Measurements from ENCODE around the gene ENPP3.

The ENPP3 gene

GRCh38 chr6:131769385-131770141 is 132.5 kb downstream of the ENPP3 start:
- Histone ChIP-seq H3K9me3 (ENCODE audit: control insufficient read depth, low read length) (no peaks in the 10 kb centered on the region), H3K4me1 (ENCODE audit: control insufficient read depth, insufficient read depth, low read length) (peaks cover 26% of the 10 kb centered on the region), H3K4me3 (ENCODE audit: low read length) (no peak overlapping the region), H3K36me3 (ENCODE audit: control insufficient read depth, insufficient read depth, low read length, severe bottlenecking) (no peaks in the 10 kb centered on the region), H3K9ac (ENCODE audit: low read length) (no peak overlapping the region), H3K27me3 (replicated peaks; ENCODE audit: control insufficient read depth, insufficient read depth, low read length) (no peaks in the 10 kb centered on the region)
- DNase-seq (ENCODE audit: low read depth) = no peak

DNA sequence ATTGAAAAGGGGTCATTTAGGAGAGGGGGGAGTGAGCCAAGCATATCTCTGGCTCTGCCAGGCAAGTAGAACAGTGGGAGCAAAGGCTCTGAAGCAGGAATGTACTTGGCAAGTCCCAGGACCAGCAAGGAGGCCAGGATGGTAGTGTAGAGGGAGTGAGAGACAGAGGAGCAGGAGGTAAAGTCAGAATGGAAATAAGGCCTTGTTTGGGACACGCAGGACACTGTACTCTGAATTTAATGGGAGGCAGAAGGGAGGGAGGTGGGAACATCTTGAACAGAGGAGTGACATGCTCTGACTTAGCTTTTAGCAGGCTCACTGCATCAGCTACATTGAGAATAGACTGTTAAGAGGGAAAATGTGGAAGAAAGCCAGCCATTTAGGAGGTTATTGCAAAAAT is 133.7 kb downstream of the ENPP3 start:
- no peaks in the 10 kb centered on the region for H3K9me3 ChIP-seq (ENCODE audit: control insufficient read depth, low read length)
- H3K4me3 ChIP-seq (ENCODE audit: low read length) = no peak overlapping the region

GRCh38 chr6:131773284-131773950 is 136.3 kb downstream of the ENPP3 start:
- DNase-seq (ENCODE audit: low read depth) = no peak
- Histone ChIP-seq H3K9ac (ENCODE audit: low read length) (no peak overlapping the region), H3K36me3 (ENCODE audit: control insufficient read depth, insufficient read depth, low read length, severe bottlenecking) (no peaks in the 10 kb centered on the region), H3K4me1 (ENCODE audit: control insufficient read depth, insufficient read depth, low read length) (peaks cover 14% of the 10 kb centered on the region), H3K9me3 (ENCODE audit: control insufficient read depth, low read length) (no peaks in the 10 kb centered on the region), H3K27me3 (replicated peaks; ENCODE audit: control insufficient read depth, insufficient read depth, low read length) (no peaks in the 10 kb centered on the region), H3K4me3 (ENCODE audit: low read length) (no peak overlapping the region)

More for the DNA sequence above, 133.7 kb downstream of the ENPP3 start:
- Histone ChIP-seq H3K27me3 (replicated peaks; ENCODE audit: control insufficient read depth, insufficient read depth, low read length) (no peaks in the 10 kb centered on the region), H3K9ac (ENCODE audit: low read length) (no peak overlapping the region), H3K36me3 (ENCODE audit: control insufficient read depth, insufficient read depth, low read length, severe bottlenecking) (no peaks in the 10 kb centered on the region), H3K4me1 (ENCODE audit: control insufficient read depth, insufficient read depth, low read length) (peaks cover 14% of the 10 kb centered on the region)
- DNase-seq (ENCODE audit: low read depth) = no peak

- no peaks in the 10 kb centered on the region for H3K9me3 ChIP-seq (ENCODE audit: control insufficient read depth, low read length)
- H3K36me3 ChIP-seq (ENCODE audit: control insufficient read depth, insufficient read depth, low read length, severe bottlenecking) = no peaks in the 10 kb centered on the region
- no peak for DNase-seq (ENCODE audit: low read depth)
- peaks cover 11% of the 10 kb centered on the region for H3K4me1 ChIP-seq (ENCODE audit: control insufficient read depth, insufficient read depth, low read length)
- H3K27me3 ChIP-seq (replicated peaks; ENCODE audit: control insufficient read depth, insufficient read depth, low read length) = no peaks in the 10 kb centered on the region
- no peak overlapping the region for H3K9ac ChIP-seq (ENCODE audit: low read length)
- no peak overlapping the region for H3K4me3 ChIP-seq (ENCODE audit: low read length)
These were observed 138.8 kb downstream of the ENPP3 start for GRCh38 chr6:131775886-131776285.

DNA sequence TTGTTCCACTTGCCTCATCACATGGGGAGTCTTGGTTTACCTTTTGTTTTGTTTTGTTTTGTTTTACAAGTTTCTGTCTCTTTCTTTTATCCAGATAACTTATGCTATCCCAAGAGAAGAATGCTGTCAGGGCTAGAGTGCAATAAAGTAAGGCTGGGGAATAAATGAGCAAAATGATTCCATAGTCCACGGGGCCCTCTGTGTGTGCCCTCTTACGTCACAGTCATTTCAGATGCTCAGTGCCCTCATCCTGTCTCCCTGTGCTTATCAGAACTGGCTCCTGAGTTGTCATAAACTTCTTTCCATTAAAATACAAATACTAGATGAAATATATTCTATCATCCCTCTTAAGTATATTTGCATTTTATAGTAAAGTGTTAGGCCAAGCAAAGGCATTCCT is 139.9 kb downstream of the ENPP3 start:
- Histone ChIP-seq H3K4me1 (ENCODE audit: control insufficient read depth, insufficient read depth, low read length) (peaks cover 6% of the 10 kb centered on the region), H3K9me3 (ENCODE audit: control insufficient read depth, low read length) (no peaks in the 10 kb centered on the region), H3K36me3 (ENCODE audit: control insufficient read depth, insufficient read depth, low read length, severe bottlenecking) (no peaks in the 10 kb centered on the region), H3K27me3 (replicated peaks; ENCODE audit: control insufficient read depth, insufficient read depth, low read length) (no peaks in the 10 kb centered on the region), H3K9ac (ENCODE audit: low read length) (no peak overlapping the region), H3K4me3 (ENCODE audit: low read length) (no peak overlapping the region)
- no peak for DNase-seq (ENCODE audit: low read depth)

- H3K4me3 ChIP-seq (ENCODE audit: low read length) = no peak overlapping the region
- peak; percentile 13 for DNase-seq (ENCODE audit: low read depth)
- H3K9me3 ChIP-seq (ENCODE audit: control insufficient read depth, low read length) = no peaks in the 10 kb centered on the region
- no peaks in the 10 kb centered on the region for H3K36me3 ChIP-seq (ENCODE audit: control insufficient read depth, insufficient read depth, low read length, severe bottlenecking)
- no peaks in the 10 kb centered on the region for H3K27me3 ChIP-seq (replicated peaks; ENCODE audit: control insufficient read depth, insufficient read depth, low read length)
- H3K9ac ChIP-seq (ENCODE audit: low read length) = no peak overlapping the region
- peaks cover 6% of the 10 kb centered on the region for H3K4me1 ChIP-seq (ENCODE audit: control insufficient read depth, insufficient read depth, low read length)
These were observed 141.1 kb downstream of the ENPP3 start for GRCh38 chr6:131778169-131778568.

DNA sequence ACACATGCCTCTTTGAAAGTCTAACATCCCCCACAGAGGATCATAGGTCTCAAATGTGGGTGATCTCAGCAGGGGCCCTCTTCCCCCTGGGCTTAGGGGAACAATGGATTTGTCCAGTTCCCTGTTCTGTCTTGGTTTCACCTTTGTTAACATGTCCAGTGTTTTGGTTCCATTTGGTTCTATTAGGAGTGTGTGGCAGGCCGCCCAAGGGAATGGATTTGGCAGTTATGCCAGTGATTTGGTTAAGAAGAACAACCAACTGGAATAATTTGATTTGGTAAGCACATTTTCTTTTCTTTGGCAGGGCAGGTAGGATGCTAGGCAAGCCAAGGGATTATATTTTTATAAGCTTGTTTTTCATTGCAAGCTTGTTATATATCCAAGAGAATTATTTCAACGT is 142.2 kb downstream of the ENPP3 start:
- H3K9ac ChIP-seq (ENCODE audit: low read length) = no peak overlapping the region

GRCh38 chr6:131780600-131780999 is 143.5 kb downstream of the ENPP3 start:
- H3K9ac ChIP-seq (ENCODE audit: low read length) = no peak overlapping the region

More for the DNA sequence above, 142.2 kb downstream of the ENPP3 start:
- Histone ChIP-seq H3K4me3 (ENCODE audit: low read length) (no peak overlapping the region), H3K9me3 (ENCODE audit: control insufficient read depth, low read length) (no peaks in the 10 kb centered on the region), H3K4me1 (ENCODE audit: control insufficient read depth, insufficient read depth, low read length) (peaks cover 6% of the 10 kb centered on the region), H3K27me3 (replicated peaks; ENCODE audit: control insufficient read depth, insufficient read depth, low read length) (no peaks in the 10 kb centered on the region), H3K36me3 (ENCODE audit: control insufficient read depth, insufficient read depth, low read length, severe bottlenecking) (no peaks in the 10 kb centered on the region)
- DNase-seq (ENCODE audit: low read depth) = no peak

GRCh38 chr6:131781687-131782086 is 144.6 kb downstream of the ENPP3 start:
- Histone ChIP-seq H3K9ac (ENCODE audit: low read length) (no peak overlapping the region), H3K4me3 (ENCODE audit: low read length) (no peak overlapping the region), H3K36me3 (ENCODE audit: control insufficient read depth, insufficient read depth, low read length, severe bottlenecking) (no peaks in the 10 kb centered on the region), H3K9me3 (ENCODE audit: control insufficient read depth, low read length) (no peaks in the 10 kb centered on the region), H3K27me3 (replicated peaks; ENCODE audit: control insufficient read depth, insufficient read depth, low read length) (no peaks in the 10 kb centered on the region), H3K4me1 (ENCODE audit: control insufficient read depth, insufficient read depth, low read length) (peaks cover 6% of the 10 kb centered on the region)
- DNase-seq (ENCODE audit: low read depth) = no peak

More at GRCh38 chr6:131780600-131780999, 143.5 kb downstream of the ENPP3 start:
- Histone ChIP-seq H3K9me3 (ENCODE audit: control insufficient read depth, low read length) (no peaks in the 10 kb centered on the region), H3K4me1 (ENCODE audit: control insufficient read depth, insufficient read depth, low read length) (peaks cover 6% of the 10 kb centered on the region), H3K27me3 (replicated peaks; ENCODE audit: control insufficient read depth, insufficient read depth, low read length) (no peaks in the 10 kb centered on the region), H3K36me3 (ENCODE audit: control insufficient read depth, insufficient read depth, low read length, severe bottlenecking) (no peaks in the 10 kb centered on the region), H3K4me3 (ENCODE audit: low read length) (no peak overlapping the region)
- no peak for DNase-seq (ENCODE audit: low read depth)

DNA sequence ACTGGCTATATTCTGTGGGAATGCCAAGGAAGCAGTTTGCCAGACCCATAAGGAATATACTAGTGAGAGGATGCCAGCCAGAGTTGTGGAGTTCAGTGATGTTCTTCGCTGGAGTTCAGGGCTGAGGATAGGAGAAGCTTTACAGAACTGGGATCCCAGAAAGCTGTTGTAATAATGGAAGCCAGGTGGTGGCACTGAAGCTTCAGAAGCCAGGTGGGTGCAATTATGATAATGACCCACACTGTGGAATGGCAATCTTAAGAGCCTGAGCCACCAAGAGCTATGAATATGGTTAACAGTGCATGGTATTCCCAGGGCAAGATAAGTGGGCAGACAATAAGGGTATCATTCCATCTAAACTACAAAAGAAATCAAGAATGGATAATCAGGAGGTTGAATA is 145.7 kb downstream of the ENPP3 start:
- Histone ChIP-seq H3K4me1 (ENCODE audit: control insufficient read depth, insufficient read depth, low read length) (peaks cover 12% of the 10 kb centered on the region), H3K4me3 (ENCODE audit: low read length) (no peak overlapping the region), H3K36me3 (ENCODE audit: control insufficient read depth, insufficient read depth, low read length, severe bottlenecking) (no peaks in the 10 kb centered on the region), H3K9ac (ENCODE audit: low read length) (no peak overlapping the region), H3K9me3 (ENCODE audit: control insufficient read depth, low read length) (no peaks in the 10 kb centered on the region), H3K27me3 (replicated peaks; ENCODE audit: control insufficient read depth, insufficient read depth, low read length) (no peaks in the 10 kb centered on the region)
- DNase-seq (ENCODE audit: low read depth) = no peak

- peaks cover 12% of the 10 kb centered on the region for H3K4me1 ChIP-seq (ENCODE audit: control insufficient read depth, insufficient read depth, low read length)
- H3K36me3 ChIP-seq (ENCODE audit: control insufficient read depth, insufficient read depth, low read length, severe bottlenecking) = no peaks in the 10 kb centered on the region
- no peak for DNase-seq (ENCODE audit: low read depth)
- H3K9me3 ChIP-seq (ENCODE audit: control insufficient read depth, low read length) = no peaks in the 10 kb centered on the region
- no peak overlapping the region for H3K4me3 ChIP-seq (ENCODE audit: low read length)
- H3K27me3 ChIP-seq (replicated peaks; ENCODE audit: control insufficient read depth, insufficient read depth, low read length) = no peaks in the 10 kb centered on the region
- no peak overlapping the region for H3K9ac ChIP-seq (ENCODE audit: low read length)
These were observed 147.5 kb downstream of the ENPP3 start for GRCh38 chr6:131784561-131784960.

Measured in adipocyte (in vitro differentiated cells).